SK-N-MC (cell line): ENCODE measurements around the gene NEK3.

Experiments
- DNase-seq: peaks from one replicate; pipeline ENCODE4 v3.0.0-alpha.2; 2011; ENCODE audit warnings: low read depth, low spot score
- H3K27ac ChIP-seq: fragments of 200-600 bp; sonication (generic); 2 replicates; pipeline ENCODE4 v1.5.1; 2016; ENCODE audit warnings: mixed run types
- H3K36me3 ChIP-seq: fragments of 200-600 bp; sonication (generic); 2 replicates; pipeline ENCODE4 v1.6.1; 2017; ENCODE audit warnings: antibody characterized with exemption, low read length, mixed read lengths; ENCODE audit not compliant: insufficient read depth
- H3K4me3 ChIP-seq: fragments of 200-600 bp; sonication (generic); 2 replicates; pipeline ENCODE4 v1.5.1; 2016
- H3K9ac ChIP-seq: fragments of 200-600 bp; sonication (generic); 2 replicates; pipeline ENCODE4 v1.8.0; 2017; ENCODE audit warnings: mixed run types, mixed read lengths; ENCODE audit not compliant: insufficient read length
- H3K9me3 ChIP-seq: fragments of 200-600 bp; sonication (generic); 2 replicates; pipeline ENCODE4 v1.6.1; 2017; ENCODE audit warnings: low read depth, mild to moderate bottlenecking, antibody characterized with exemption, low read length, moderate library complexity, mixed read lengths
- EZH2 ChIP-seq: fragments of 200-600 bp; sonication (generic); IDR thresholded peaks from one replicate; pipeline ENCODE4 v1.6.1; 2017; ENCODE audit warnings: antibody characterized with exemption
- FOXP2 ChIP-seq: optimal IDR thresholded peaks from 2 replicates; pipeline ENCODE3; 2011; ENCODE audit warnings: mild to moderate bottlenecking, moderate library complexity; ENCODE audit not compliant: insufficient read depth; ENCODE audit errors: extremely low read length, control extremely low read depth
- POLR2AphosphoS5 ChIP-seq: IDR thresholded peaks from 2 replicates; pipeline ENCODE4 v1.6.1; 2012; ENCODE audit warnings: mild to moderate bottlenecking, low read depth, low read length, borderline replicate concordance

NEK3 gene

GRCh38 chr13:52128714-52129700, 30.4 kb downstream of the NEK3 start, which contains the start of gene NEK5:
Gene NEK5, minus strand, starts transcription at chr13:52129073. Its CDS starts 1,591 bp downstream, at chr13:52127482.
- H3K9me3 ChIP-seq: no peaks in the 10 kb centered on the region
- no peak for DNase-seq
- H3K27ac ChIP-seq: no peak within 1 kb of the TSS
- H3K4me3 ChIP-seq: peak within 1 kb of the TSS; percentile 83
- no peaks in the 10 kb centered on the region; the same call in 1 of the 2 replicates for H3K36me3 ChIP-seq
- TF ChIP-seq EZH2: no peak
- TF ChIP-seq POLR2AphosphoS5: no peak
- no peak for TF ChIP-seq FOXP2
- peak within 1 kb of the TSS; percentile 25 for H3K9ac ChIP-seq

- no peak overlapping the region for H3K27ac ChIP-seq
- TF ChIP-seq FOXP2 (no peak), POLR2AphosphoS5 (no peak), EZH2 (no peak)
- peak; percentile 64 for DNase-seq
- H3K36me3 ChIP-seq: no peaks in the 10 kb centered on the region; the same call in 1 of the 2 replicates
- peak overlapping the region; percentile 83 for H3K4me3 ChIP-seq
- H3K9ac ChIP-seq: peak overlapping the region; percentile 25
- no peaks in the 10 kb centered on the region for H3K9me3 ChIP-seq
Observed at GRCh38 chr13:52127783-52128702, 31.4 kb downstream of the NEK3 start.

GRCh38 chr13:52127378-52127777, 32.0 kb downstream of the NEK3 start:
- Histone ChIP-seq H3K27ac (no peak overlapping the region), H3K9ac (no peak overlapping the region), H3K36me3 (no peaks in the 10 kb centered on the region; the same call in 1 of the 2 replicates), H3K4me3 (peak overlapping the region; percentile 83), H3K9me3 (no peaks in the 10 kb centered on the region)
- no peak for DNase-seq
- TF ChIP-seq POLR2AphosphoS5 (no peak), FOXP2 (no peak), EZH2 (no peak)

GRCh38 chr13:52125547-52125946, 33.9 kb downstream of the NEK3 start:
- DNase-seq: no peak
- Histone ChIP-seq H3K36me3 (no peaks in the 10 kb centered on the region), H3K9ac (no peak overlapping the region), H3K27ac (no peak overlapping the region), H3K9me3 (no peaks in the 10 kb centered on the region), H3K4me3 (no peak overlapping the region)
- TF ChIP-seq FOXP2 (no peak), EZH2 (no peak)

GRCh38 chr13:52118595-52118994, 40.8 kb downstream of the NEK3 start:
- Histone ChIP-seq H3K9ac (no peak overlapping the region), H3K36me3 (no peaks in the 10 kb centered on the region), H3K4me3 (no peak overlapping the region), H3K9me3 (no peaks in the 10 kb centered on the region), H3K27ac (no peak overlapping the region)
- no peak for TF ChIP-seq FOXP2
- no peak for TF ChIP-seq EZH2
- TF ChIP-seq POLR2AphosphoS5: no peak
- no peak for DNase-seq

- Histone ChIP-seq H3K9me3 (no peaks in the 10 kb centered on the region), H3K4me3 (no peak overlapping the region), H3K9ac (no peak overlapping the region), H3K27ac (no peak overlapping the region), H3K36me3 (no peaks in the 10 kb centered on the region)
- no peak for DNase-seq
- no peak for TF ChIP-seq POLR2AphosphoS5
- no peak for TF ChIP-seq EZH2
- TF ChIP-seq FOXP2: no peak
Observed at GRCh38 chr13:52118095-52118494, 41.3 kb downstream of the NEK3 start.

- no peaks in the 10 kb centered on the region for H3K9me3 ChIP-seq
- TF ChIP-seq FOXP2 (no peak), POLR2AphosphoS5 (no peak)
- H3K36me3 ChIP-seq: no peaks in the 10 kb centered on the region
- no peak overlapping the region for H3K27ac ChIP-seq
- no peak for DNase-seq
- H3K4me3 ChIP-seq: no peak overlapping the region
- no peak overlapping the region for H3K9ac ChIP-seq
Observed at GRCh38 chr13:52112591-52112990, 46.8 kb downstream of the NEK3 start.

- Histone ChIP-seq H3K4me3 (no peak overlapping the region), H3K27ac (no peak overlapping the region), H3K9ac (no peak overlapping the region), H3K36me3 (no peaks in the 10 kb centered on the region), H3K9me3 (no peaks in the 10 kb centered on the region)
- TF ChIP-seq FOXP2: no peak
- TF ChIP-seq POLR2AphosphoS5: no peak
- TF ChIP-seq EZH2: no peak
- DNase-seq: no peak
Observed at GRCh38 chr13:52109116-52109670, 50.2 kb downstream of the NEK3 start.
